Sigmoid colon (tissue), 7 donors: ENCODE measurements around the gene GLCCI1. TPM values are rescaled to one million over a fixed set of nuclear protein-coding genes. Genes with fewer than 3 reads are reported as not detected.
"Not testable (repeated sequence)": the region's sequence is repeated elsewhere in the genome, so short reads cannot be mapped to it uniquely, and the experiment has no call there.

ENCODE experiments used
- DNase-seq: peaks from one replicate; pipeline ENCODE4 v3.0.0-alpha.2; 2019
- H3K27ac ChIP-seq, 4 donors: fragments of 200-600 bp; sonication (generic); one replicate each; pipeline ENCODE4 v1.5.1; 2016 to 2019; ENCODE audit warnings: mild to moderate bottlenecking in 1 of 4
- H3K27me3 ChIP-seq, 3 donors: fragments of 200-600 bp; sonication (generic); one replicate each; pipeline ENCODE4 v1.5.1; 2019; ENCODE audit warnings: mild to moderate bottlenecking in 1 of 3
- H3K36me3 ChIP-seq, 4 donors: fragments of 200-600 bp; sonication (generic); one replicate each; pipeline ENCODE4 v1.5.1; 2016 to 2019
- H3K4me1 ChIP-seq, 4 donors: fragments of 200-600 bp; sonication (generic); one replicate each; pipeline ENCODE4 v1.5.1; 2017 to 2019
- H3K4me3 ChIP-seq, 4 donors: fragments of 200-600 bp; sonication (generic); one replicate each; pipeline ENCODE4 v1.5.1; 2017 to 2019; ENCODE audit warnings: mild to moderate bottlenecking in 2 of 4, moderate library complexity in 1 of 4
- H3K9me3 ChIP-seq, 4 donors: fragments of 200-600 bp in 3 of 4; sonication (generic) in 3 of 4; one replicate each; pipeline versions ENCODE4 v1.5.1 to v1.6.1; 2013 to 2019
- EP300 ChIP-seq, 4 donors: sonication (generic); formaldehyde crosslinking; IDR thresholded peaks; one replicate each; pipeline ENCODE4 v1.6.1; 2017; ENCODE audit warnings: antibody characterized with exemption in 4 of 4
- POLR2A ChIP-seq, 2 donors: fragments of 450-650 bp; IDR thresholded peaks; one replicate each; pipeline ENCODE4 v1.6.1; 2016; ENCODE audit warnings: antibody characterized with exemption in 2 of 2, mild to moderate bottlenecking in 2 of 2, moderate library complexity in 2 of 2
- POLR2AphosphoS5 ChIP-seq, 4 donors: sonication (generic); formaldehyde crosslinking; IDR thresholded peaks; one replicate each; pipeline ENCODE4 v1.6.1; 2017; ENCODE audit warnings: antibody characterized with exemption in 4 of 4
- WGBS, 2 donors: extraction: QIAGEN DNeasy Blood & Tissue Kit; methylation state at CpG; one replicate each; pipeline ENCODE4 v1.1.7; 2013; 5-methylcytosine and 5-hydroxymethylcytosine counted together
- intact Hi-C: fragments of 100-400 bp; cut with DNase I; formaldehyde crosslinking; loops from one replicate; pipeline ENCODE4 v1.15.1; 2023
- polyA plus RNA-seq, 3 donors: library from polyadenylated mRNA; stranded (reverse); fragments of 200-250 nt; gene quantifications; one replicate each; pipeline ENCODE4 v1.2.3, GENCODE V29; 2013
- total RNA-seq, 4 donors: library from RNA; depleted of rRNA; stranded (reverse); fragments of >200 nt; gene quantifications; one replicate each; pipeline ENCODE4 v1.1.0, GENCODE V29; 2016
- TF ChIP-seq, protein P1 (sequence below), 4 experiments: fragments of 450-650 bp in 3 of 4; fragments of 200-600 bp in 1 of 4; IDR thresholded peaks; one replicate each; pipeline ENCODE4 v1.5.1; 2016 to 2019; ENCODE audit warnings: antibody characterized with exemption in 4 of 4, mild to moderate bottlenecking in 3 of 4, moderate library complexity in 2 of 4
- donor health status: healthy with polysubstance abuse.
- donor health status: Bipolar disorder and iron deficiency.
- donor health status: healthy.

Gene GLCCI1
- total and polyA plus RNA-seq, 7 donors: 1.4 to 17.7 (median 6.1) TPM

DNA sequence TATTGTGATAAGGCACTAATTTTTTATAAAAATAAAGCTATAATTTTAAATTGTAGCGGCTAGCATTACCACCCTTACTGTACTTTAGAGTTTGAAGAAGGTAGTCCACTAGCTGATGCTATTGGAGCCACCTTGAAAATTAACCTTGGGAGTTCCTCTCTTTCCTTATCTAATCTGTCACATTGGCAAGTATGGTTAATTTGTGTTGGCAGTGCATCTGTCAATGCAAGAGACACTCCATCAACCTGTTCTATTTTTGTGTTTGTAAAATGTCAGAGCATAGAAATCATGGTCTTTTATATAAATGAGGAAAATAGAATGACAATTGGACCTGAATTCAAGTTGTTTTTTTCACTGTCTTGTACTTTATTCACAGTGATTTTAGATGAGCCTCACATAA lies 20.5 kb downstream of the GLCCI1 start:
- H3K4me3 ChIP-seq: peak overlapping the region in 1 of 4 donors; percentile 19
- H3K36me3 ChIP-seq: no peaks in the 10 kb centered on the region
- 96 to 97% methylated on average over 1 of the region's 1 CpG for WGBS, 2 donors
- TF ChIP-seq POLR2A (IDR thresholded peaks at IDR 0.05): no peak
- TF ChIP-seq POLR2AphosphoS5 (IDR thresholded peaks at IDR 0.05): no peak
- TF ChIP-seq, protein P1, sequence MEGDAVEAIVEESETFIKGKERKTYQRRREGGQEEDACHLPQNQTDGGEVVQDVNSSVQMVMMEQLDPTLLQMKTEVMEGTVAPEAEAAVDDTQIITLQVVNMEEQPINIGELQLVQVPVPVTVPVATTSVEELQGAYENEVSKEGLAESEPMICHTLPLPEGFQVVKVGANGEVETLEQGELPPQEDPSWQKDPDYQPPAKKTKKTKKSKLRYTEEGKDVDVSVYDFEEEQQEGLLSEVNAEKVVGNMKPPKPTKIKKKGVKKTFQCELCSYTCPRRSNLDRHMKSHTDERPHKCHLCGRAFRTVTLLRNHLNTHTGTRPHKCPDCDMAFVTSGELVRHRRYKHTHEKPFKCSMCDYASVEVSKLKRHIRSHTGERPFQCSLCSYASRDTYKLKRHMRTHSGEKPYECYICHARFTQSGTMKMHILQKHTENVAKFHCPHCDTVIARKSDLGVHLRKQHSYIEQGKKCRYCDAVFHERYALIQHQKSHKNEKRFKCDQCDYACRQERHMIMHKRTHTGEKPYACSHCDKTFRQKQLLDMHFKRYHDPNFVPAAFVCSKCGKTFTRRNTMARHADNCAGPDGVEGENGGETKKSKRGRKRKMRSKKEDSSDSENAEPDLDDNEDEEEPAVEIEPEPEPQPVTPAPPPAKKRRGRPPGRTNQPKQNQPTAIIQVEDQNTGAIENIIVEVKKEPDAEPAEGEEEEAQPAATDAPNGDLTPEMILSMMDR (IDR thresholded peaks at IDR 0.05): no peak
- TF ChIP-seq EP300 (IDR thresholded peaks at IDR 0.05): no peak
- no peaks in the 10 kb centered on the region for H3K27me3 ChIP-seq
- peaks cover 0 to 22% (median 4%) of the 10 kb centered on the region in 4 donors for H3K4me1 ChIP-seq
- no peak overlapping the region for H3K27ac ChIP-seq
- peaks cover 0 to 8% (median 2%) of the 10 kb centered on the region in 4 donors for H3K9me3 ChIP-seq
- intact Hi-C loops: no loop called here
- no peak for DNase-seq

DNA sequence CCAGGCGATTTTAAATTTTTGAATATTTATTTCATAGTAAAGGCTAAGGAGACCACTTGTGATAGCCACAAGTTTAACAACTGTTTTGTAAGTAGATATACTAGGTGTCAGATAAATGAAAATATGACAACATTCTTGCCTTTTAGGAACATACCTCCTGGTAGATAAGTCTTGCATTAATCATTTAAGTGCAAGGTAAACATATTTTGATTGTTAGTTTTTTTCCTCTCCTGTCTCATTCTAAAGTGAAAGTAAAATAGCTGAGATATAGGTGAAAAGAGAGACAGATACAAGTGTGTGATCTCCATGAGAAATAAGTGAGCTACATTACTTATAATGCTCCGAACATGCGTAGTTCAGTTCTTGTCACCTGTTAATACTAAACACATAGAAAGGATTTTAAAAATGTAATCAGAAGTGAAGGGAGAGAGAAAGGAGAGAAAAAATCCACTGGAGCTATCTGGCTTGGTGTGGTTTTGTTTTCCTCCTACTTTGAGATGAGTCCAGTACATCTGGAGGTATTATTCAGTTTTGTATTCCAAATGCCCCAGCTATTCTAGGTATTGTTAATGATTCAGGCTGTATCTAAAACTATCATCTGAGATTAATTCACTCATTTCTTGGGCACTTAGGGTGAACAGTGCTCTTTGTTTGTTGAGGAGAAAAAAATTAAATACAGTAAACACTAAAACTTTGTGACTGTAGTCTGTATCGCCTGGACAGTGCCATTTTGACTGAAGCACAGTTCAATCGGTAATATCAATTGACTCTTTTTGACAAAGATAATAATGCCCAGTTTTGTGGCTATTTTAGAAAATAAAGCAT lies 21.2 kb downstream of the GLCCI1 start:
- peaks cover 0 to 22% (median 4%) of the 10 kb centered on the region in 4 donors for H3K4me1 ChIP-seq
- TF ChIP-seq, protein P1 (IDR thresholded peaks at IDR 0.05): no peak
- TF ChIP-seq POLR2A (IDR thresholded peaks at IDR 0.05) (no peak), POLR2AphosphoS5 (IDR thresholded peaks at IDR 0.05) (no peak), EP300 (IDR thresholded peaks at IDR 0.05) (no peak)
- no peaks in the 10 kb centered on the region for H3K27me3 ChIP-seq
- peak overlapping the region in 2 of 4 donors; percentile 19 for H3K27ac ChIP-seq
- WGBS, 2 donors: 87 to 89% methylated on average over 5 of the region's 5 CpGs
- peak overlapping the region in 3 of 4 donors; percentile 15 to 19 (median 17) for H3K4me3 ChIP-seq
- H3K36me3 ChIP-seq: no peaks in the 10 kb centered on the region
- intact Hi-C loops: no loop called here
- peaks cover 0 to 8% (median 2%) of the 10 kb centered on the region in 4 donors for H3K9me3 ChIP-seq
- DNase-seq: no peak

DNA sequence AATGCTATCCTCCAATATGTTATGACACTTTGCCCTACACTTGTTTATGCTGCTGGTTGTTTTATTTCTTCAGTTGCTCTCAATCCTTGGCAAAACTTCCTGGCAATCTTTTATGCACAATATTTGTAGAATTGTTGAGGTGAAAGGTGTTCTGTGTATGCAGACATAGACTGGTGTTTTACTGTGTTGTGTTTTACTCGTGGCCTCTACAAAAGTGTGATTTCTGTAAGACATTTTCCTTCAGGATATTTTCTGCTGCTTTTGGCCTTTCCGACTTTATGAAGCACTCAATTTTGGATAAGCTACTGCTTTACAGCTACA lies 21.8 kb downstream of the GLCCI1 start:
- peaks cover 0 to 8% (median 3%) of the 10 kb centered on the region in 4 donors for H3K9me3 ChIP-seq
- WGBS, 2 donors: 85 to 94% methylated on average over 2 of the region's 2 CpGs
- no peaks in the 10 kb centered on the region for H3K27me3 ChIP-seq
- no peak for DNase-seq
- TF ChIP-seq, protein P1 (IDR thresholded peaks at IDR 0.05): no peak
- TF ChIP-seq EP300 (IDR thresholded peaks at IDR 0.05) (no peak), POLR2A (IDR thresholded peaks at IDR 0.05) (no peak), POLR2AphosphoS5 (IDR thresholded peaks at IDR 0.05) (no peak)
- peaks cover 0 to 22% (median 4%) of the 10 kb centered on the region in 4 donors for H3K4me1 ChIP-seq
- H3K27ac ChIP-seq: peak overlapping the region in 1 of 4 donors; percentile 19
- intact Hi-C loops: no loop called here
- no peaks in the 10 kb centered on the region for H3K36me3 ChIP-seq
- no peak overlapping the region for H3K4me3 ChIP-seq

DNA sequence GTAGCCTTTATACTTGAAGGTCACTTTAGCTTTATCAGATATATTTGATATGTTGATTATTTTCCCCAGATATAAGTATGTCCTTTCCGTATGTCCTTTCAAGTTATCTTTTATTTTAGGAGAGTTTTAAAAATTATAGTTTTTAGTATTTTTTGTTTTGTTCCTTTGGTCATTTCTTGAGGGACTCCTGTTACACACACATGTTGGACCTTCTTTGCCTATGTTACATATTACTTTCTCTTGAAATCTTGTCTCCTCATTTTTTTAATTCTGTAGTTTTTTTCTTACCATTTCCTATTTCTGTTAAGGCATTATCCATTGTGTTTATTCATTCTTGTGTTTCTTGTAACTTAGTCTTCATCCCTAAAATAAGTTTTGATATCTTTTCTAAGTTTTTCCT lies 23.9 kb downstream of the GLCCI1 start:
- no peak for DNase-seq
- intact Hi-C loops: no loop called here
- 98 to 100% methylated on average over 1 of the region's 1 CpG for WGBS, 2 donors
- Histone ChIP-seq H3K9me3 (peaks cover 0 to 8% (median 3%) of the 10 kb centered on the region in 4 donors), H3K36me3 (no peaks in the 10 kb centered on the region), H3K4me1 (peaks cover 0 to 22% (median 4%) of the 10 kb centered on the region in 4 donors), H3K27ac (no peak overlapping the region), H3K4me3 (no peak overlapping the region), H3K27me3 (no peaks in the 10 kb centered on the region)
- TF ChIP-seq EP300 (IDR thresholded peaks at IDR 0.05) (no peak), POLR2A (IDR thresholded peaks at IDR 0.05) (no peak), POLR2AphosphoS5 (IDR thresholded peaks at IDR 0.05) (no peak)
- TF ChIP-seq, protein P1 (IDR thresholded peaks at IDR 0.05): no peak

DNA sequence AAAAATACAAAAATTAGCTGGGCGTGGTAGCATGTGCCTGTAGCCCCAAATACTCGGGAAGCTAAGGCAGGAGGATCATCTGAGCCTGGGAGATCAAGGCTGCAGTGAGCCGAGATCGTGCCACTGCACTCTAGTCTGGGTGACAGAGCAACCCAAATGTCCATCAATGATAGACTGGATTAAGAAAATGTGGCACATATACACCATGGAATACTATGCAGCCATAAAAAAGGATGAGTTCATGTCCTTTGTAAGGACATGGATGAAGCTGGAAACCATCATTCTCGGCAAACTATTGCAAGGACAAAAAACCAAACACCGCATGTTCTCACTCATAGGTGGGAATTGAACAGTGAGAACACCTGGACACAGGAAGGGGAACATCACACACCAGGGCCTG lies 26.8 kb downstream of the GLCCI1 start:
- H3K9me3 ChIP-seq, DNase-seq, intact Hi-C loops, H3K27ac ChIP-seq, H3K4me3 ChIP-seq, H3K27me3 ChIP-seq, H3K4me1 ChIP-seq, H3K36me3 ChIP-seq: not testable (repeated sequence)
- WGBS, 2 donors: 97 to 99% methylated on average over 6 of the region's 6 CpGs
